Osteoblast (primary cell): ENCODE data around the gene XG. TPM values are rescaled to one million over a fixed set of nuclear protein-coding genes. Genes with fewer than 3 reads are reported as not detected.
A peak's percentile ranks its signal among the peaks of the same experiment; 100 is the strongest.
"Not testable (repeated sequence)": the region's sequence is repeated elsewhere in the genome, so short reads cannot be mapped to it uniquely, and the experiment has no call there.

Source experiments
- DNase-seq: peaks from one replicate; pipeline ENCODE4 v3.0.0; 2011; ENCODE audit warnings: low spot score, mixed read lengths; ENCODE audit not compliant: insufficient read length; ENCODE audit errors: missing footprints
- H2AFZ ChIP-seq: 2 replicates; pipeline ENCODE4 v1.6.0; 2011; ENCODE audit warnings: mild to moderate bottlenecking, low read length
- H3K27ac ChIP-seq: 2 replicates; pipeline ENCODE4 v1.5.1; 2011; ENCODE audit warnings: mild to moderate bottlenecking, low read depth, low read length, moderate library complexity
- H3K27me3 ChIP-seq: 2 replicates; pipeline ENCODE4 v1.6.0; 2012; ENCODE audit warnings: mild to moderate bottlenecking, control low read depth, inconsistent platforms, low read length, moderate library complexity; ENCODE audit not compliant: insufficient read depth
- H3K36me3 ChIP-seq: 2 replicates; pipeline ENCODE4 v1.5.1; 2011; ENCODE audit warnings: mild to moderate bottlenecking, low read length, control low read depth, moderate library complexity; ENCODE audit not compliant: insufficient read depth
- H3K4me1 ChIP-seq: 2 replicates; pipeline ENCODE4 v1.5.1; 2011; ENCODE audit warnings: mild to moderate bottlenecking, low read length, control low read depth, moderate library complexity; ENCODE audit not compliant: insufficient read depth
- H3K4me2 ChIP-seq: 2 replicates; pipeline ENCODE4 v1.6.0; 2011; ENCODE audit warnings: mild to moderate bottlenecking, low read length; ENCODE audit not compliant: insufficient read depth
- H3K4me3 ChIP-seq: fragments of 200-600 bp; sonication (generic); 3 replicates; pipeline ENCODE4 v1.5.1; 2012; ENCODE audit warnings: mild to moderate bottlenecking, low read length, inconsistent platforms; ENCODE audit not compliant: insufficient read depth
- H3K79me2 ChIP-seq: 2 replicates; pipeline ENCODE4 v1.6.0; 2012; ENCODE audit warnings: mild to moderate bottlenecking, low read length, control low read depth, inconsistent platforms; ENCODE audit not compliant: insufficient read depth
- H3K9me3 ChIP-seq: 2 replicates; pipeline ENCODE4 v1.5.1; 2011; ENCODE audit warnings: low read depth, low read length, control low read depth
- H4K20me1 ChIP-seq: 2 replicates; pipeline ENCODE4 v1.6.0; 2012; ENCODE audit warnings: mild to moderate bottlenecking, low read length, control low read depth; ENCODE audit not compliant: insufficient read depth
- CTCF ChIP-seq: IDR thresholded peaks from 2 replicates; pipeline ENCODE4 v1.5.1; 2011; ENCODE audit warnings: mild to moderate bottlenecking, low read depth, low read length, moderate library complexity; ENCODE audit errors: extremely low read depth
- total RNA-seq: library from RNA; depleted of rRNA; stranded (reverse); fragments of >200 nt; gene quantifications from 2 replicates; pipeline ENCODE4 v1.2.3, GENCODE V29; 2012

XG gene
- total RNA-seq, 1 donor = 4.0 TPM

GRCh38 chrX:2794336-2794735 is 42.5 kb downstream of the XG start:
- no peak overlapping the region for H2AFZ ChIP-seq

GRCh38 chrX:2796808-2797207 is 45.0 kb downstream of the XG start:
- H3K4me2 ChIP-seq, H3K79me2 ChIP-seq, H3K27ac ChIP-seq, H3K9me3 ChIP-seq, H4K20me1 ChIP-seq, H2AFZ ChIP-seq, H3K4me1 ChIP-seq, H3K36me3 ChIP-seq, H3K27me3 ChIP-seq, H3K4me3 ChIP-seq, DNase-seq: not testable (repeated sequence)

More at GRCh38 chrX:2794336-2794735, 42.5 kb downstream of the XG start:
- Histone ChIP-seq H3K36me3 (no peaks in the 10 kb centered on the region), H3K27me3 (peaks cover 14% of the 10 kb centered on the region), H3K4me3 (no peak overlapping the region), H3K79me2 (no peaks in the 10 kb centered on the region), H3K9me3 (no peaks in the 10 kb centered on the region), H3K4me1 (no peaks in the 10 kb centered on the region), H3K4me2 (no peak overlapping the region), H3K27ac (no peak overlapping the region), H4K20me1 (no peaks in the 10 kb centered on the region)
- TF ChIP-seq CTCF = no peak
- no peak for DNase-seq

GRCh38 chrX:2799369-2799768 is 47.5 kb downstream of the XG start:
- Histone ChIP-seq H3K4me3 (no peak overlapping the region), H4K20me1 (no peaks in the 10 kb centered on the region), H3K79me2 (no peaks in the 10 kb centered on the region), H3K27me3 (no peaks in the 10 kb centered on the region), H3K9me3 (no peaks in the 10 kb centered on the region), H2AFZ (no peak overlapping the region), H3K4me2 (no peak overlapping the region), H3K36me3 (no peaks in the 10 kb centered on the region), H3K4me1 (peaks cover 11% of the 10 kb centered on the region), H3K27ac (no peak overlapping the region)
- no peak for TF ChIP-seq CTCF
- no peak for DNase-seq

GRCh38 chrX:2799980-2800379 is 48.1 kb downstream of the XG start:
- not testable (repeated sequence) for H2AFZ ChIP-seq, H3K27me3 ChIP-seq, H3K4me3 ChIP-seq, H3K36me3 ChIP-seq, H3K4me2 ChIP-seq, H4K20me1 ChIP-seq, H3K79me2 ChIP-seq, H3K9me3 ChIP-seq, H3K27ac ChIP-seq, DNase-seq
- H3K4me1 ChIP-seq = peaks cover 16% of the 10 kb centered on the region

- no peak overlapping the region for H3K27ac ChIP-seq
- no peak overlapping the region for H2AFZ ChIP-seq
- no peak overlapping the region for H3K4me3 ChIP-seq
- no peaks in the 10 kb centered on the region for H4K20me1 ChIP-seq
- peaks cover 22% of the 10 kb centered on the region for H3K4me1 ChIP-seq
- no peak for TF ChIP-seq CTCF
- no peaks in the 10 kb centered on the region for H3K79me2 ChIP-seq
- no peaks in the 10 kb centered on the region for H3K27me3 ChIP-seq
- H3K4me2 ChIP-seq = no peak overlapping the region
- H3K36me3 ChIP-seq = no peaks in the 10 kb centered on the region
- H3K9me3 ChIP-seq = no peaks in the 10 kb centered on the region
- no peak for DNase-seq
These were observed 49.4 kb downstream of the XG start for GRCh38 chrX:2801223-2801622.

GRCh38 chrX:2802376-2803090 is 50.7 kb downstream of the XG start:
- H3K27me3 ChIP-seq, H3K36me3 ChIP-seq, H2AFZ ChIP-seq, H4K20me1 ChIP-seq, H3K79me2 ChIP-seq, H3K9me3 ChIP-seq, H3K4me3 ChIP-seq, DNase-seq, H3K4me2 ChIP-seq: not testable (repeated sequence)
- H3K4me1 ChIP-seq = peaks cover 22% of the 10 kb centered on the region
- peak overlapping the region; percentile 65 for H3K27ac ChIP-seq

- H4K20me1 ChIP-seq, H3K36me3 ChIP-seq, H3K27me3 ChIP-seq, H3K4me2 ChIP-seq, H3K27ac ChIP-seq, H2AFZ ChIP-seq, H3K4me3 ChIP-seq, H3K79me2 ChIP-seq, DNase-seq, H3K9me3 ChIP-seq: not testable (repeated sequence)
- peaks cover 22% of the 10 kb centered on the region for H3K4me1 ChIP-seq
These were observed 51.6 kb downstream of the XG start for GRCh38 chrX:2803486-2803885.
